Keratinocyte (primary cell): ENCODE results near the gene HACE1. TPM values are rescaled to one million over a fixed set of nuclear protein-coding genes. Genes with fewer than 3 reads are reported as not detected.

Experiments used
- DNase-seq: peaks from one replicate; pipeline ENCODE4 v3.0.0-alpha.2; 2011; ENCODE audit warnings: low read depth, missing footprints, low spot score
- FAIRE-seq: peaks from 2 replicates; lab custom pipeline; 2011; peaks lifted over from hg19 to GRCh38; lab: Jason Lieb, UNC
- H2AFZ ChIP-seq: 2 replicates; pipeline ENCODE4 v1.6.0; 2012; ENCODE audit warnings: low read length, control low read depth, inconsistent platforms; ENCODE audit not compliant: control insufficient read depth
- H3K27ac ChIP-seq: 2 replicates; pipeline ENCODE4 v1.5.1; 2011; ENCODE audit warnings: low read length; ENCODE audit not compliant: control insufficient read depth, insufficient read depth
- H3K27me3 ChIP-seq: 3 replicates; pipeline ENCODE4 v1.6.0; 2011; ENCODE audit warnings: low read length; ENCODE audit not compliant: control insufficient read depth, insufficient read depth; ENCODE audit errors: extremely low read depth
- H3K36me3 ChIP-seq, 2 experiments: 2 replicates in 1 of 2; 3 replicates in 1 of 2; pipeline ENCODE4 v1.5.1; 2011; ENCODE audit warnings: low read length in 2 of 2, mild to moderate bottlenecking in 1 of 2; ENCODE audit not compliant: control insufficient read depth in 2 of 2, insufficient read depth in 2 of 2; ENCODE audit errors: extremely low read depth in 1 of 2
- H3K4me1 ChIP-seq: 3 replicates; pipeline ENCODE4 v1.5.1; 2011; ENCODE audit warnings: low read length; ENCODE audit not compliant: control insufficient read depth, insufficient read depth; ENCODE audit errors: extremely low read depth
- H3K4me2 ChIP-seq: 3 replicates; pipeline ENCODE4 v1.6.0; 2011; ENCODE audit warnings: low read depth, low read length; ENCODE audit not compliant: control insufficient read depth, insufficient read depth; ENCODE audit errors: extremely low read depth
- H3K4me3 ChIP-seq, 3 experiments: fragments of 200-600 bp in 1 of 3; sonication (generic) in 1 of 3; 2 replicates in 2 of 3; 3 replicates in 1 of 3; pipeline ENCODE4 v1.5.1; 2011 to 2016; ENCODE audit warnings: low read length in 3 of 3, mild to moderate bottlenecking in 3 of 3, control low read depth in 2 of 3, inconsistent platforms in 1 of 3, low read depth in 1 of 3, mixed read lengths in 1 of 3, mixed run types in 1 of 3, moderate library complexity in 1 of 3; ENCODE audit not compliant: control insufficient read depth in 2 of 3, insufficient read depth in 2 of 3; ENCODE audit errors: extremely low read depth in 1 of 3
- H3K79me2 ChIP-seq: 2 replicates; pipeline ENCODE4 v1.6.0; 2012; ENCODE audit warnings: low read length; ENCODE audit not compliant: control insufficient read depth, insufficient read depth
- H3K9ac ChIP-seq: 3 replicates; pipeline ENCODE4 v1.6.0; 2011; ENCODE audit warnings: low read length; ENCODE audit not compliant: control insufficient read depth, insufficient read depth; ENCODE audit errors: extremely low read depth
- H3K9me1 ChIP-seq: 3 replicates; pipeline ENCODE4 v1.6.0; 2011; ENCODE audit warnings: low read length; ENCODE audit not compliant: control insufficient read depth, insufficient read depth; ENCODE audit errors: extremely low read depth
- H3K9me3 ChIP-seq: 2 replicates; pipeline ENCODE4 v1.5.1; 2012; ENCODE audit warnings: low read depth, low read length; ENCODE audit not compliant: control insufficient read depth
- H4K20me1 ChIP-seq: 3 replicates; pipeline ENCODE4 v1.6.0; 2011; ENCODE audit warnings: low read length; ENCODE audit not compliant: control insufficient read depth, insufficient read depth; ENCODE audit errors: extremely low read depth
- CTCF ChIP-seq, 3 experiments: IDR thresholded peaks in 1 of 3; conservative IDR thresholded peaks in 1 of 3; optimal IDR thresholded peaks in 1 of 3; 2 replicates in 2 of 3; 3 replicates in 1 of 3; pipeline versions ENCODE3 to v1.5.1; 2011; ENCODE audit warnings: low read length in 3 of 3, mild to moderate bottlenecking in 3 of 3, moderate library complexity in 2 of 3, control low read depth in 1 of 3, inconsistent platforms in 1 of 3; ENCODE audit not compliant: insufficient read depth in 2 of 3; ENCODE audit errors: extremely low read depth in 1 of 3
- EZH2 ChIP-seq: IDR thresholded peaks from one replicate; pipeline ENCODE4 v1.6.1; 2012; ENCODE audit warnings: inconsistent platforms, mild to moderate bottlenecking, low read length, moderate library complexity
- dilution Hi-C: fragments of 300-500 bp; cut with MboI; formaldehyde crosslinking; loops from one replicate; pipeline ENCODE4 v1.7.0; 2020; ENCODE audit warnings: low sequenced_read_pairs; ENCODE audit not compliant: extremely low pct_ligation_motif_present
- polyA plus RNA-seq, 5 experiments: library from polyadenylated mRNA; depleted of rRNA in 3 of 5; stranded (reverse) in 3 of 5; stranded (forward) in 1 of 5; unstranded in 1 of 5; fragments of >200 nt; gene quantifications; 1 replicate in 1 of 5; 2 replicates in 3 of 5; 3 replicates in 1 of 5; pipeline versions ENCODE4 v1.2.1 to v1.2.3, GENCODE V29; 2011 to 2012; ENCODE audit warnings: missing spikeins in 2 of 5, low read depth in 1 of 5, low replicate concordance in 1 of 5

HACE1 gene
- polyA plus RNA-seq, 1 donor (not counting 4 experiments of a cell fraction or from before 2014, with no cell fraction given) = 7.4 TPM

DNA sequence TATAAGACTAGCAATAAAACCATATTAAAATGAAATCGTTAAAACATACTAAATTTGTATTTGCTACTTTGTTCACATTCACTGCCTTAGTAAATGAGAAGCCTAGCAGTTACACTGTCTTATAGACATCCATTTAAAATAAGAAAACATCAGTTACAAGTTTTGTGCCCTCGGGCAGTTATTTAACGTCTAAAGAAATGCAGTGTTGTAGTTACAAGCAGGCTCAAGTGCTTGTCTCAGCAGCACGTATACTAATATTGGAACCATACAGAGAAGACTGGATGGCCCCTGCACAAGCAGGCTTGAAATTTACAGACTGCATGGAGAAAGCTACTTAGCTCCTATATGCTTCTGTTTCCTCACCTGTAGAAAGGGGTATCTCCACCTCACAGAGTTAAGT lies 93.1 kb downstream of the HACE1 start:
- Histone ChIP-seq H3K9ac (no peak overlapping the region), H3K79me2 (no peaks in the 10 kb centered on the region), H3K36me3 (no peaks in the 10 kb centered on the region), H3K9me3 (no peaks in the 10 kb centered on the region), H3K27ac (no peak overlapping the region), H3K27me3 (no peaks in the 10 kb centered on the region), H3K4me3 (no peak overlapping the region), H3K4me2 (no peak overlapping the region), H2AFZ (no peak overlapping the region), H3K9me1 (no peaks in the 10 kb centered on the region), H4K20me1 (no peaks in the 10 kb centered on the region), H3K4me1 (no peaks in the 10 kb centered on the region)
- TF ChIP-seq CTCF (optimal IDR thresholded peaks at IDR 0.05 in 1 of 3, IDR thresholded peaks at IDR 0.05 in 1 of 3, conservative IDR thresholded peaks at IDR 0.05 in 1 of 3; ENCODE audit: extremely low read depth in 1 of 3, insufficient read depth in 2 of 3, low read length in 3 of 3) (no peak), EZH2 (no peak)
- dilution Hi-C loops = no loop called here
- DNase-seq (no peak), FAIRE-seq (no peak)

DNA sequence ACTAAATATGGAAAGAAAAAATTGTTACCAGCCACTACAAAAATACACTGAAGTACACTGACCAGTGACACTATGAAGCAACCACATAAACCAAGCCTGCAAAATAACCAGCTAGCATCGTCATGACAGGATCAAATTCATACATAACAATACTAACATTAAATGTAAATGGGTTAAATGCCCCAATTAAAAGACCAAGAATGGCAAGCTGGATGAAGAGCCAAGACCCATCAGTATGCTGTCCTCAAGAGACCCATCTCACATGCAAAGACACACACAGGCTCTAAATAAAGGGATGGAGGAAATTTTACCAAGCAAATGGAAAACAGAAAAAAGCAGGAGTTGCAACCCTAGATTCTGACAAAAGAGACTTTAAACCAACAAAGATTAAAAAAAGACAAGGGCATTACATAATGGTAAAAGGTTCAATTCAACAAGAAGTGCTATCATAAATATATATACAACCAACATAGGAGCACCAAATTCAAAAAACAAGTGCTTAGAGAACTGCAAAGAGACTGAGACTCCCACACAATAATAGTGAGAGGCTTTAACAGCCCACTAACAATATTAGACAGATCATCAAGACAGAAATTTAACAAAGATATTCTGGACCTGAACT lies 104.8 kb downstream of the HACE1 start:
- H3K36me3 ChIP-seq = no peaks in the 10 kb centered on the region
- H3K9me1 ChIP-seq = no peaks in the 10 kb centered on the region
- no peak overlapping the region for H3K27ac ChIP-seq
- no peak overlapping the region for H3K4me3 ChIP-seq
- H3K79me2 ChIP-seq = no peaks in the 10 kb centered on the region
- no peaks in the 10 kb centered on the region for H3K4me1 ChIP-seq
- no peaks in the 10 kb centered on the region for H3K9me3 ChIP-seq
- H3K27me3 ChIP-seq = no peaks in the 10 kb centered on the region
- no peak overlapping the region for H3K4me2 ChIP-seq
- FAIRE-seq = no peak
- no peaks in the 10 kb centered on the region for H4K20me1 ChIP-seq
- dilution Hi-C loops = no loop called here
- no peak for DNase-seq
- TF ChIP-seq EZH2 (no peak), CTCF (optimal IDR thresholded peaks at IDR 0.05 in 1 of 3, IDR thresholded peaks at IDR 0.05 in 1 of 3, conservative IDR thresholded peaks at IDR 0.05 in 1 of 3; ENCODE audit: extremely low read depth in 1 of 3, insufficient read depth in 2 of 3, low read length in 3 of 3) (no peak)
- no peak overlapping the region for H3K9ac ChIP-seq
- H2AFZ ChIP-seq = no peak overlapping the region
